HFFc6 (cell line): ENCODE data around the gene SOX18. TPM values are rescaled to one million over a fixed set of nuclear protein-coding genes. Genes with fewer than 3 reads are reported as not detected.

Experiments
- DNase-seq: peaks from one replicate; pipeline ENCODE4 v3.0.0-alpha.2; 2018
- H3K27ac Mint-ChIP-seq: 2 replicates; pipeline ENCODE4 v1.8.0; 2020; ENCODE audit warnings: mild to moderate bottlenecking, mixed read lengths
- H3K27me3 Mint-ChIP-seq: 2 replicates; pipeline ENCODE4 v1.8.0; 2021; ENCODE audit warnings: mild to moderate bottlenecking, moderate library complexity, mixed read lengths; ENCODE audit not compliant: insufficient read depth
- H3K36me3 Mint-ChIP-seq: 2 replicates; pipeline ENCODE4 v1.8.0; 2021; ENCODE audit warnings: low read depth, mixed read lengths
- H3K4me1 Mint-ChIP-seq: 2 replicates; pipeline ENCODE4 v1.8.0; 2020; ENCODE audit warnings: low read depth, mixed read lengths
- H3K4me3 Mint-ChIP-seq: 2 replicates; pipeline ENCODE4 v1.8.0; 2020; ENCODE audit warnings: mild to moderate bottlenecking, moderate library complexity, mixed read lengths
- H3K9me3 Mint-ChIP-seq: 2 replicates; pipeline ENCODE4 v1.8.0; 2020; ENCODE audit warnings: mild to moderate bottlenecking, mixed read lengths
- CTCF ChIP-seq: fragments of 200-600 bp; sonication (generic); IDR thresholded peaks from 2 replicates; pipeline ENCODE4 v1.5.0; 2021; ENCODE audit warnings: antibody characterized with exemption, mild to moderate bottlenecking
- total RNA-seq, 6 experiments: library from RNA; stranded (reverse); fragmentation: NEBNext Ultra II Directional; extraction: Animal tissue kit (Norgen Biotek cat#: 25700); gene quantifications; 2 replicates in 1 of 6; 3 replicates in 5 of 6; pipeline ENCODE4 v1.2.3, GENCODE V29; 2021

Gene SOX18
- total RNA-seq, 6 experiments from 2014 or later = 0.10 to 0.17 TPM; not detected in 4

- no peak for DNase-seq
- no peak overlapping the region for H3K4me3 Mint-ChIP-seq
- no peak for TF ChIP-seq CTCF
- no peaks in the 10 kb centered on the region; the same call in 1 of the 2 replicates for H3K27me3 Mint-ChIP-seq
- H3K9me3 Mint-ChIP-seq = no peaks in the 10 kb centered on the region
- peaks cover 6% of the 10 kb centered on the region; the same call in 1 of the 2 replicates for H3K4me1 Mint-ChIP-seq
- no peaks in the 10 kb centered on the region for H3K36me3 Mint-ChIP-seq
- no peak overlapping the region for H3K27ac Mint-ChIP-seq
Observed at GRCh38 chr20:64071341-64072332, 22.2 kb upstream of the SOX18 start.

- Mint-ChIP-seq H3K9me3 (no peaks in the 10 kb centered on the region), H3K27ac (no peak overlapping the region), H3K4me1 (peaks cover 17% of the 10 kb centered on the region), H3K4me3 (no peak overlapping the region), H3K27me3 (no peaks in the 10 kb centered on the region; the same call in 1 of the 2 replicates), H3K36me3 (no peaks in the 10 kb centered on the region)
- TF ChIP-seq CTCF = no peak
- no peak for DNase-seq
Observed at GRCh38 chr20:64070244-64070993, 21.0 kb upstream of the SOX18 start.

- TF ChIP-seq CTCF = peak; percentile 87
- peaks cover 23% of the 10 kb centered on the region for H3K4me1 Mint-ChIP-seq
- H3K4me3 Mint-ChIP-seq = no peak overlapping the region
- no peak for DNase-seq
- no peaks in the 10 kb centered on the region for H3K9me3 Mint-ChIP-seq
- no peaks in the 10 kb centered on the region; the same call in 1 of the 2 replicates for H3K27me3 Mint-ChIP-seq
- no peaks in the 10 kb centered on the region for H3K36me3 Mint-ChIP-seq
- no peak overlapping the region for H3K27ac Mint-ChIP-seq
Observed at GRCh38 chr20:64069614-64070243, 20.3 kb upstream of the SOX18 start.

DNA sequence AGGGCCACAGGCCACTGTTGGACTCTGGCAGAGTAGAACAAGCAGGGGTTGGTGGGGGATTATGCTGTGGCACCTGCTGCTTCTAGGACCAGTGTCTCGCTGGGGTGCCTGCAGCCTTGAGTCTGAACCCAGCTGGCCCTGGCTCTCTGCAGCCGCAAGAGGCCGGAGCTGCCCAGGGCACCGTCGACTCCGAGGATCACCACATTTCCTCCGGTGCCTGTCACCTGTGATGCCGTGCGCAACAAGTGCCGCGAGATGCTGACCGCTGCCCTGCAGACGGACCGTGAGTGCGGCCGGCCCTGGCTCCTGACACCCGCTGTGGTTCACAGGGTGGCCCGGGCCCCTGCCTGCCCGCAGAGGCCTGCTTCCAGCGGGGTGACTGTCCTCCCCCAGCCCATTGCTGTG is 19.8 kb upstream of the SOX18 start:
- Mint-ChIP-seq H3K27me3 (peaks cover 1% of the 10 kb centered on the region), H3K4me3 (no peak overlapping the region), H3K9me3 (no peaks in the 10 kb centered on the region), H3K27ac (no peak overlapping the region), H3K36me3 (no peaks in the 10 kb centered on the region), H3K4me1 (peaks cover 29% of the 10 kb centered on the region)
- DNase-seq = no peak
- no peak for TF ChIP-seq CTCF
